GM13977 (cell line): Measurements from ENCODE around the gene CNTD1.
"Not testable (repeated sequence)": the region's sequence is repeated elsewhere in the genome, so short reads cannot be mapped to it uniquely, and the experiment has no call there.

Source experiments
- DNase-seq: peaks from one replicate; pipeline ENCODE4 v3.0.0; 2012; ENCODE audit warnings: low spot score
- in situ Hi-C: fragments of 300-500 bp; cut with MboI; formaldehyde crosslinking; loops from one replicate; pipeline ENCODE4 v1.12.0; 2022; ENCODE audit warnings: low sequenced_read_pairs, low pct_unique_long_range_greater_than_20kb, mixed read lengths, inconsistent platforms; ENCODE audit not compliant: unreplicated experiment
- TF ChIP-seq, protein P1 (sequence below): IDR thresholded peaks from 2 replicates; pipeline ENCODE4 v1.5.1; 2012; ENCODE audit warnings: mild to moderate bottlenecking, control low read depth; ENCODE audit not compliant: insufficient read depth; ENCODE audit errors: extremely low read depth, missing control alignments

The CNTD1 gene

DNA sequence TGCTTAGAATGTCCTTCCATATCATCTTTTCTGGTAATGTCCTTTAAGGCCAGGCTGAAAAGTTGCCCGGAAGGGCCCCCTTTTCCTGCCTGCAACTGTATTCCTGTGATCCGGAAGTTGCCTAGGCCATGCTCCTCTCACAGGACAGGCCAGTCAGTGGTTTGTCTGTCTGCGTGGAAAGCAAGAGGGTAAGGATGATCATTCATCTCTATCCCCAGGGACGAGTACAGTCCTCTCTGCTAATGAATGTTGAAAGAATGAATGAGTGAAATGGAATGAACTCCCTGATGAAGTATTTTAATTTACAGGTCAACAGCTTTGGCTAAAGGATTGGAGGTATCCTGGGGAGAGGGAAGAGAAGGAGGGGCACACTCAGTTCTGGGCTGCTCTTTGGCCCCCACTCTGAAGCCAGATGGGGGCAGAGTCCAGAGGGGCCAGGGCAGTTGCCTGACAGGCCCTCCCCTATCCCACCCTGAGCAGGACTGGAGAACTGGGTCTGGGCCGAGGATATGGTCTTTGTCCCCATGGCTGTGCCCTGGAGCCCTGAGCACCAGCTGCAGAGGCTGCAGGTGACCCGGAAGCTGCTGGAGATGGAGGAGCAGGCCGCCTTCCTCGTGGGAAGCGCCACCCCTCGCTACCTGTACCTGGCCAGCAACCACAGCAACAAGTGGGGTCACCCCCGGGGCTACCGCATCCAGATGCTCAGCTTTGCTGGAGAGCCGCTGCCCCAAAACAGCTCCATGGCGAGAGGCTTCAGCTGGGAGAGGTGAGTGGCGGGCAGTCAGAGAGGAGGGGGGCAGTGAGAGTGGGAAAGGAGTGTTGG, 55.5 kb downstream of the CNTD1 start:
- in situ Hi-C loops: no loop called here
- TF ChIP-seq, protein P1, sequence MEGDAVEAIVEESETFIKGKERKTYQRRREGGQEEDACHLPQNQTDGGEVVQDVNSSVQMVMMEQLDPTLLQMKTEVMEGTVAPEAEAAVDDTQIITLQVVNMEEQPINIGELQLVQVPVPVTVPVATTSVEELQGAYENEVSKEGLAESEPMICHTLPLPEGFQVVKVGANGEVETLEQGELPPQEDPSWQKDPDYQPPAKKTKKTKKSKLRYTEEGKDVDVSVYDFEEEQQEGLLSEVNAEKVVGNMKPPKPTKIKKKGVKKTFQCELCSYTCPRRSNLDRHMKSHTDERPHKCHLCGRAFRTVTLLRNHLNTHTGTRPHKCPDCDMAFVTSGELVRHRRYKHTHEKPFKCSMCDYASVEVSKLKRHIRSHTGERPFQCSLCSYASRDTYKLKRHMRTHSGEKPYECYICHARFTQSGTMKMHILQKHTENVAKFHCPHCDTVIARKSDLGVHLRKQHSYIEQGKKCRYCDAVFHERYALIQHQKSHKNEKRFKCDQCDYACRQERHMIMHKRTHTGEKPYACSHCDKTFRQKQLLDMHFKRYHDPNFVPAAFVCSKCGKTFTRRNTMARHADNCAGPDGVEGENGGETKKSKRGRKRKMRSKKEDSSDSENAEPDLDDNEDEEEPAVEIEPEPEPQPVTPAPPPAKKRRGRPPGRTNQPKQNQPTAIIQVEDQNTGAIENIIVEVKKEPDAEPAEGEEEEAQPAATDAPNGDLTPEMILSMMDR: no peak
- DNase-seq: no peak

DNA sequence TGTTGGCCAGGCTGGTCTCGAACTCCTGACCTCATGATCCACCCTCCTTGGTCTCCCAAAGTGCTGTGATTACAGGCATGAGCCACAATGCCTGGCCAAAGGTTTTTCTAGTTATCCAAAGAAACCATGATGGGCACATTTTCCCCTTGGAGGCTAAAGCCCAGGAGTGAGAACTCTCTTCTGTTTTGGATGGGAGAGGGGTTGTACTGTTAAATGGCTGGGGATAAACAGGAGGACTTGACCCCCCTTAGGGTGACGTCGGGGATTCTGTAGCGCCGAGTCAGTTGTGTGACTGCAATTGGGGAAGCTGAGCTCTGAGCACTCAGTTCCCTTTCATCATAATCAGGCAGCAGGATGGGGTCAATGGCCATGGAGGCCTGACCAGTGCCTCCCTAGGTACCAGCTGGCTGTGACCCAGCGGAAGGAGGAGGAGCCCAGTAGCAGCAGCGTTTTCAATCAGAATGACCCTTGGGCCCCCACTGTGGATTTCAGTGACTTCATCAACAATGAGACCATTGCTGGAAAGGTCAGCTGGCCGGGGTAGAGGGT, 56.5 kb downstream of the CNTD1 start:
- TF ChIP-seq, protein P1: no peak
- in situ Hi-C loops: no loop called here
- no peak for DNase-seq

DNA sequence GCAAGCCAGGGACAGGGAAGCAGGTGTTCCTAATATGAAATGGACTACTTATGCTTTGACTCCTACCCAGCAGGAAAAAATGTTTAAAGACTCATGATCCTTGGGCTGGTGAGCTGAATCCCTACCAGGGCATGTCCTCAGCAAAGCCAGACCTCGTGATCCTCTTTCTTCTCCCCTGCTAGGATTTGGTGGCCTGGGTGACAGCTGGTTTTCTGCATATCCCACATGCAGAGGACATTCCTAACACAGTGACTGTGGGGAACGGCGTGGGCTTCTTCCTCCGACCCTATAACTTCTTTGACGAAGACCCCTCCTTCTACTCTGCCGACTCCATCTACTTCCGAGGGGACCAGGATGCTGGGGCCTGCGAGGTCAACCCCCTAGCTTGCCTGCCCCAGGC, 57.4 kb downstream of the CNTD1 start:
- in situ Hi-C loops, DNase-seq: not testable (repeated sequence)

DNA sequence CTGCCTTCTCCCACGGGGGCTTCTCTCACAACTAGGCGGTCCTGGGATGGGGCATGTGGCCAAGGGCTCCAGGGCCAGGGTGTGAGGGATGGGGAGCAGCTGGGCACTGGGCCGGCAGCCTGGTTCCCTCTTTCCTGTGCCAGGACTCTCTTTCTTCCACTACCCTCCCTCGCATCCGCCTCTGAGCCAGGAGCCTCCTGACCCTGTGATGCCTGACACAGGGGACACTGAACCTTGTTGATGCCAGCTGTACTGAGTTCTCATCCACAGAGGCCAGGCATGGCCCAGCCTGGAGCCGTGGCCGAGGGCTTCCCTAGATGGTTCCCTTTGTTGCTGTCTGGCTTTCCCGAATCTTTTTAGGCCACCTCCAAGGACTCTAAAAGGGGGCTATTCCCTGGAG, 57.9 kb downstream of the CNTD1 start:
- DNase-seq, in situ Hi-C loops: not testable (repeated sequence)

DNA sequence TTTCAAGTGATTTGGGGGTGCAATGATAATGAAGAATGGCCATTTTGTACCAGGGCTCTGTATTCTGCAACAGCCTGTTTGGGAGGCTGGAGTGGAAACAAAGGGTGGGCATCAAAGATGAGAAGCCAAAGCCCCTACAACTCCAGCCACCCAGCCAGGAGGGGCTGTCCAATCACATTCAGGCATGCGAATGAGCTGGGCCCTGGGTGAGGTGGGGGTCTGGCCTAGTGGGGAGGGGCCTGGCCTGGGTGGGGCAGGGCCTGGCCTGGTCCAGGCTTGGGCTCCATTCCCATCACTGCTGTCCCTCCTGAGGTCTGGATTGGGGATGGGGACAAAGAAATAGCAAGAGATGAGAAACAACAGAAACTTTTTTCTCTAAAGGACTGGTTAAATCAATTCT, 58.7 kb downstream of the CNTD1 start:
- TF ChIP-seq, protein P1: no peak
- in situ Hi-C loops: no loop called here
- DNase-seq: no peak
